Left renal cortex interstitium (tissue), 4 donors: ENCODE measurements around the gene RASL11B. TPM values are rescaled to one million over a fixed set of nuclear protein-coding genes. Genes with fewer than 3 reads are reported as not detected.

ENCODE experiments used
- DNase-seq, 4 donors: peaks; one replicate each; pipeline ENCODE4 v3.0.0-alpha.2; 2013; ENCODE audit warnings: low read depth in 4 of 4, low spot score in 2 of 4, missing footprints in 1 of 4
- polyA plus RNA-seq, 4 donors: library from polyadenylated mRNA; unstranded; fragments of 120-200 nt; gene quantifications; one replicate each; pipeline ENCODE4 v1.2.1, GENCODE V29; 2013; ENCODE audit not compliant: insufficient read length in 4 of 4

Gene RASL11B
- polyA plus RNA-seq, 4 donors = 30.9 to 54.7 (median 44.0) TPM

- DNase-seq = no peak
Measured at GRCh38 chr4:52842792-52843191, 19.3 kb upstream of the RASL11B start.

GRCh38 chr4:52843351-52843750, 18.8 kb upstream of the RASL11B start:
- DNase-seq = no peak

GRCh38 chr4:52843958-52844357, 18.2 kb upstream of the RASL11B start:
- DNase-seq = no peak

GRCh38 chr4:52844596-52844995, 17.5 kb upstream of the RASL11B start:
- no peak for DNase-seq

- DNase-seq = no peak
Measured at GRCh38 chr4:52846502-52846901, 15.6 kb upstream of the RASL11B start.

GRCh38 chr4:52848254-52848653, 13.9 kb upstream of the RASL11B start:
- DNase-seq = no peak

GRCh38 chr4:52850406-52851124, 11.6 kb upstream of the RASL11B start:
- no peak for DNase-seq

GRCh38 chr4:52852041-52852440, 10.1 kb upstream of the RASL11B start:
- DNase-seq = no peak

- no peak for DNase-seq
Measured at GRCh38 chr4:52852711-52853110, 9.4 kb upstream of the RASL11B start.

GRCh38 chr4:52853351-52853750, 8.8 kb upstream of the RASL11B start:
- DNase-seq = no peak

- no peak for DNase-seq
Measured at GRCh38 chr4:52856801-52857200, 5.3 kb upstream of the RASL11B start.

- no peak for DNase-seq
Measured at GRCh38 chr4:52860361-52860760, 1.8 kb upstream of the RASL11B start.

- no peak for DNase-seq
Measured at GRCh38 chr4:52861171-52861823, 820 bp upstream of the RASL11B start.

GRCh38 chr4:52862639-52863161, 583 bp downstream of the RASL11B start:
- DNase-seq = no peak

GRCh38 chr4:52863324-52863723, 1.2 kb downstream of the RASL11B start:
- no peak for DNase-seq

- no peak for DNase-seq
Measured at GRCh38 chr4:52864793-52865192, 2.7 kb downstream of the RASL11B start.

GRCh38 chr4:52865300-52865699, 3.2 kb downstream of the RASL11B start:
- DNase-seq = no peak

- no peak for DNase-seq
Measured at GRCh38 chr4:52866734-52867133, 4.6 kb downstream of the RASL11B start.

- no peak for DNase-seq
Measured at GRCh38 chr4:52867163-52867562, 5.0 kb downstream of the RASL11B start.

GRCh38 chr4:52868133-52868532, 6.0 kb downstream of the RASL11B start:
- DNase-seq = no peak

GRCh38 chr4:52869196-52869595, 7.1 kb downstream of the RASL11B start:
- DNase-seq = no peak

GRCh38 chr4:52869656-52870055, 7.5 kb downstream of the RASL11B start:
- no peak for DNase-seq
